Measurements from ENCODE around the gene ANGPT4.

Gene ANGPT4

GRCh38 chr20:826695-827323, 89.3 kb downstream of the ANGPT4 start:
- H3K36me3 ChIP-seq (ENCODE audit: control insufficient read depth, insufficient read depth, low read length), result no peaks in the 10 kb centered on the region
- no peak for DNase-seq (ENCODE audit: extremely low read depth, insufficient read length)
- no peaks in the 10 kb centered on the region for H3K27me3 ChIP-seq (replicated peaks; ENCODE audit: control insufficient read depth, insufficient read depth, low read length)
- TF ChIP-seq CTCF (IDR thresholded peaks at IDR 0.05; ENCODE audit: insufficient read depth, low read length, poor library complexity, severe bottlenecking), result no peak
- H3K4me3 ChIP-seq (replicated peaks; ENCODE audit: low read depth, low read length), result no peak overlapping the region

- TF ChIP-seq CTCF (IDR thresholded peaks at IDR 0.05; ENCODE audit: insufficient read depth, low read length, poor library complexity, severe bottlenecking), result no peak
- Histone ChIP-seq H3K36me3 (ENCODE audit: control insufficient read depth, insufficient read depth, low read length) (no peaks in the 10 kb centered on the region), H3K4me3 (replicated peaks; ENCODE audit: low read depth, low read length) (no peak overlapping the region), H3K27me3 (replicated peaks; ENCODE audit: control insufficient read depth, insufficient read depth, low read length) (no peaks in the 10 kb centered on the region)
- DNase-seq (ENCODE audit: extremely low read depth, insufficient read length), result no peak
Observed at GRCh38 chr20:825710-826421, 90.3 kb downstream of the ANGPT4 start.

GRCh38 chr20:824916-825315, 91.2 kb downstream of the ANGPT4 start:
- Histone ChIP-seq H3K36me3 (ENCODE audit: control insufficient read depth, insufficient read depth, low read length) (no peaks in the 10 kb centered on the region), H3K27me3 (replicated peaks; ENCODE audit: control insufficient read depth, insufficient read depth, low read length) (no peaks in the 10 kb centered on the region), H3K4me3 (replicated peaks; ENCODE audit: low read depth, low read length) (no peak overlapping the region)
- DNase-seq (ENCODE audit: extremely low read depth, insufficient read length), result no peak
- no peak for TF ChIP-seq CTCF (IDR thresholded peaks at IDR 0.05; ENCODE audit: insufficient read depth, low read length, poor library complexity, severe bottlenecking)

GRCh38 chr20:824490-824889, 91.6 kb downstream of the ANGPT4 start:
- Histone ChIP-seq H3K27me3 (replicated peaks; ENCODE audit: control insufficient read depth, insufficient read depth, low read length) (no peaks in the 10 kb centered on the region), H3K36me3 (ENCODE audit: control insufficient read depth, insufficient read depth, low read length) (no peaks in the 10 kb centered on the region), H3K4me3 (replicated peaks; ENCODE audit: low read depth, low read length) (no peak overlapping the region)
- no peak for TF ChIP-seq CTCF (IDR thresholded peaks at IDR 0.05; ENCODE audit: insufficient read depth, low read length, poor library complexity, severe bottlenecking)
- no peak for DNase-seq (ENCODE audit: extremely low read depth, insufficient read length)

GRCh38 chr20:823574-823902, 92.6 kb downstream of the ANGPT4 start:
- H3K36me3 ChIP-seq (ENCODE audit: control insufficient read depth, insufficient read depth, low read length), result no peaks in the 10 kb centered on the region
- H3K27me3 ChIP-seq (replicated peaks; ENCODE audit: control insufficient read depth, insufficient read depth, low read length), result no peaks in the 10 kb centered on the region
- TF ChIP-seq CTCF (IDR thresholded peaks at IDR 0.05; ENCODE audit: insufficient read depth, low read length, poor library complexity, severe bottlenecking), result no peak
- H3K4me3 ChIP-seq (replicated peaks; ENCODE audit: low read depth, low read length), result no peak overlapping the region
- no peak for DNase-seq (ENCODE audit: extremely low read depth, insufficient read length)
